GM18511 (cell line): ENCODE results near the gene TCF7L1.

Source experiments
- ATAC-seq: cut with Tn5 transposase; IDR thresholded peaks from one replicate; pipeline ENCODE4 v1.9.1; 2021; ENCODE audit warnings: mild to moderate bottlenecking, moderate library complexity; ENCODE audit not compliant: unreplicated experiment

Gene TCF7L1

GRCh38 chr2:85160966-85161960 lies 28.1 kb downstream of the TCF7L1 start:
- ATAC-seq = no peak

- no peak for ATAC-seq
Measured at GRCh38 chr2:85162746-85163301, 29.6 kb downstream of the TCF7L1 start.

GRCh38 chr2:85163675-85164074 lies 30.5 kb downstream of the TCF7L1 start:
- no peak for ATAC-seq

- ATAC-seq = no peak
Measured at GRCh38 chr2:85164145-85164569, 31.0 kb downstream of the TCF7L1 start.

GRCh38 chr2:85165088-85165690 lies 32.0 kb downstream of the TCF7L1 start:
- no peak for ATAC-seq

- no peak for ATAC-seq
Measured at GRCh38 chr2:85166021-85166420, 32.8 kb downstream of the TCF7L1 start.

DNA sequence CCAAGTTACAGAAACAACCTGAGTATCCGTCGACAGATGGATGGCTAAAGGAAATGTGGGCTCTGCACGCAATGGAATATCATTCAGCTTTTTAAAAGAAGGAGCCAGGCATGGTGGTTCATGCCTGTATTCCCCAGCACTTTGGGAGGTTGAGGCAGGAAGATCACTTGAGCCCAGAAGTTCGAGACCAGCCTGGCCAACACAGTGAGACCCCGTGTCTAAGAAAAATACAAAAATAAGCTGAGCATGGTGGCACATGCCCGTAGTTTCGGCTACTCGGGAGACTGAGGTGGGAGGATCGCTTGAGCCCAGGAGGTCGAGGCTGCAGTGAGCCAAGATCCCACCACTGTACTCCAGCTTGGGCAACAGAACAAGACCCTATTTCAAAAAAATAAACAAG lies 34.3 kb downstream of the TCF7L1 start:
- ATAC-seq = no peak

GRCh38 chr2:85168942-85169341 lies 35.8 kb downstream of the TCF7L1 start:
- no peak for ATAC-seq

DNA sequence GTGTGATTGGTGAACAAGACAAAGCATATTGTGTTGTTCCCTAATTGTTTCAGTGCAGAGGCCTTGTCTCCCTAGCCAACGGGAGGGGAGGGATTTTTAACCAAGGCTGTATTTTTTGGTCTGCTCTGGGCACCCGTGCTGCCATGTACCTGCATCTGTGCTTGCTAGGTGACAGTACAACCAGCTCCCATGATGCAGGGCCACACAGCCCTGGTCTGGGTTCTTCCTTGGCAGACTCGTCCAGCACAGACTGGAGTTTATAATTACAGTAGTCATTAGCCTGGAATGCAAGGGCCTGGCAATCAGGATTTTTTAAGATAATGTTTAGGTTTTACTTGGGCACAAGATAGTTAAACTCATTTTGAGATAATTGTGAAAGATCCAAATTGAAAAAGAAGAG lies 36.4 kb downstream of the TCF7L1 start:
- no peak for ATAC-seq

GRCh38 chr2:85170938-85171475 lies 37.8 kb downstream of the TCF7L1 start:
- no peak for ATAC-seq

DNA sequence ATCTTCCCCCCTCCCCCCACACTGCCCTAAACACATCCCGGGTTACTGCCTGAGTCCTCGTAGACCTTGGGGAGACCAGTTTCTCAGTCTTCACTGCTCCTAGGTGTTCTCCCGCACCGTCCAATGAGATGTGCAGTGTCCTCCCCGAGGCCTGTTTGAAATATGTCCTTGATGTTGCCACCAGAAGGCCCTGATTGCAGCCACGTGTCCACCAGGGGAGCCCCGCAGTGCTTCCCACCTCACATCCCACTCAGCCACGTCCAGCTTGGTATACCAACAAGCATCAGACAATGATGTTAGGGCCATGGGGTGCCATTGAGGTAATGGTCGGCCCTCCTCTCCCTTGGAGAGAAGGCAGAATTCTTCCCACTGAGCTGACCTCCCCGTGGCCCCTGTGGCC lies 38.7 kb downstream of the TCF7L1 start:
- ATAC-seq = no peak

- ATAC-seq = no peak
Measured at GRCh38 chr2:85173909-85174308, 40.7 kb downstream of the TCF7L1 start.

- ATAC-seq = no peak
Measured at GRCh38 chr2:85174943-85175342, 41.8 kb downstream of the TCF7L1 start.

- ATAC-seq = no peak
Measured at GRCh38 chr2:85175369-85176299, 42.4 kb downstream of the TCF7L1 start.

- no peak for ATAC-seq
Measured at GRCh38 chr2:85177031-85177824, 44.0 kb downstream of the TCF7L1 start.

- no peak for ATAC-seq
Measured at GRCh38 chr2:85178154-85178553, 45.0 kb downstream of the TCF7L1 start.

GRCh38 chr2:85178980-85179411 lies 45.8 kb downstream of the TCF7L1 start:
- ATAC-seq = no peak

GRCh38 chr2:85179541-85179940 lies 46.3 kb downstream of the TCF7L1 start:
- ATAC-seq = no peak

DNA sequence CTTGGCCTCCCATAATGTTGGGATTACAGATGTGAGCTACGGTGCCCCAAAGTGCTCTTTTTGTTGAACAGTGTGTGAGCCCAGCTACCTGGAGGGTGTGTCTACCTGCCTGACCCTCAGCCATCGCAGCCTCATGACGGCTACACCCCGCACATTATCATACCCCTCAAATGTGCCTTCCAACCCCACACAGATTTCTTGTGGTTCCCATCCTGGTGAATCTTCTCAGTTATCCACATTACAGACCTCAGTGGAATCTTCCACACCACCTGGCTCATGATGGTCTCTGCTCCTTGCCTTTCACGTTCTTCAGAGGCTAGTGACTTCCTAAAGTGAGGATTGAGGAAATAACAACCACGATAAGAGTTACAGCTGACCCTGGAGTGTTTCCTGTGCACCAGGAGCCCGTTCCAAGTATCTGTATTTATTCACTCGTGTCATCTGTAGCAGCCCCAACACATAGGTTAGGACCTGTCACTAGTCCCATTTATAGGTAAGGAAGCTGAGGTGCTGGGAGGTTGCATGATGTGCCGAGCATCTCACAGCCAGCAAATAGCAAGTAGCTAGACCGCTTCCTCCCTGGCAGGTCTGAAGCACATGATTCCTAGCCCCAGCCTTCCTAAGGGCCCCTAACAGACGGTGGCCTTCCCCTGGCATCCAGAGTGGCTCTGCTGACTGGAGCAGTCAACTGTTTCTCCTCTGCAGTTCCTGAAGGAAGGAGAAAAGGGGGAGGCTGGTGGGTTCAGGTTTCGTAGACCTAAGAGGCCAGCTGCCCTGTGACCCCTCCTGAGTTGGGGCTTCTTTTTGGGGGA lies 47.3 kb downstream of the TCF7L1 start:
- ATAC-seq = no peak
